ENCODE results near the gene KIAA1217.

Gene KIAA1217

GRCh38 chr10:24210501-24210900 is 1.6 kb downstream of the KIAA1217 start:
- POLR2A ChIA-PET: no interaction called here
- H3K4me3 ChIP-seq (ENCODE audit: low read depth, low read length): peak overlapping the region; percentile 59
- DNase-seq (ENCODE audit: low read depth, low spot score): no peak
- CTCF ChIA-PET: interaction anchor here (0.9 to 3.8 kb wide), 7 partner anchors 12 to 347 kb away, joined by 3 to 24 read pairs (median 4); no protein-coding TSS in a partner anchor
- no peak for TF ChIP-seq CTCF (IDR thresholded peaks at IDR 0.05; ENCODE audit: insufficient read depth, low read length, missing control alignments)

- TF ChIP-seq CTCF (IDR thresholded peaks at IDR 0.05; ENCODE audit: insufficient read depth, low read length, missing control alignments): no peak
- CTCF ChIA-PET: interaction anchor here (0.9 to 1.4 kb wide), 3 partner anchors 35 to 157 kb away, joined by 3 to 4 read pairs (median 3); no protein-coding TSS in a partner anchor
- H3K4me3 ChIP-seq (ENCODE audit: low read depth, low read length): no peak overlapping the region
- POLR2A ChIA-PET: interaction anchor here (0.5 kb wide), 1 partner anchor 290 kb away, joined by 4 read pairs; no protein-coding TSS in a partner anchor
- no peak for DNase-seq (ENCODE audit: low read depth, low spot score)
These were observed 4.3 kb downstream of the KIAA1217 start for GRCh38 chr10:24213266-24213665.

- ChIA-PET CTCF (interaction anchor here (1.1 to 1.4 kb wide), 3 partner anchors 34 to 305 kb away, joined by 3 read pairs; no protein-coding TSS in a partner anchor), POLR2A (interaction anchor here (0.5 kb wide), 1 partner anchor 289 kb away, joined by 4 read pairs; no protein-coding TSS in a partner anchor)
- H3K4me3 ChIP-seq (ENCODE audit: low read depth, low read length): no peak overlapping the region
- DNase-seq (ENCODE audit: low read depth, low spot score): no peak
- TF ChIP-seq CTCF (IDR thresholded peaks at IDR 0.05; ENCODE audit: insufficient read depth, low read length, missing control alignments): no peak
These were observed 4.9 kb downstream of the KIAA1217 start for GRCh38 chr10:24213881-24214280.

- ChIA-PET POLR2A (interaction anchor here (0.6 kb wide), 1 partner anchor 129 kb away, joined by 3 read pairs; no protein-coding TSS in a partner anchor), CTCF (interaction anchor here (1.1 kb wide), 2 partner anchors 147 to 304 kb away, joined by 3 to 6 read pairs; no protein-coding TSS in a partner anchor)
- H3K4me3 ChIP-seq (ENCODE audit: low read depth, low read length): no peak overlapping the region
- DNase-seq (ENCODE audit: low read depth, low spot score): no peak
- no peak for TF ChIP-seq CTCF (IDR thresholded peaks at IDR 0.05; ENCODE audit: insufficient read depth, low read length, missing control alignments)
These were observed 5.8 kb downstream of the KIAA1217 start for GRCh38 chr10:24214762-24215161.

- H3K4me3 ChIP-seq (ENCODE audit: low read depth, low read length): no peak overlapping the region
- no peak for DNase-seq (ENCODE audit: low read depth, low spot score)
- no peak for TF ChIP-seq CTCF (IDR thresholded peaks at IDR 0.05; ENCODE audit: insufficient read depth, low read length, missing control alignments)
- CTCF ChIA-PET: interaction anchor here (0.7 to 1.1 kb wide), 2 partner anchors 100 to 147 kb away, joined by 3 to 6 read pairs; no protein-coding TSS in a partner anchor
- POLR2A ChIA-PET: interaction anchor here (0.6 kb wide), 1 partner anchor 128 kb away, joined by 3 read pairs; no protein-coding TSS in a partner anchor
These were observed 6.3 kb downstream of the KIAA1217 start for GRCh38 chr10:24215196-24215595.

GRCh38 chr10:24215603-24216002 is 6.7 kb downstream of the KIAA1217 start:
- no peak overlapping the region for H3K4me3 ChIP-seq (ENCODE audit: low read depth, low read length)
- ChIA-PET CTCF (interaction anchor here (0.7 to 1.1 kb wide), 2 partner anchors 100 to 146 kb away, joined by 3 to 6 read pairs; no protein-coding TSS in a partner anchor), POLR2A (interaction anchor here (0.6 kb wide), 1 partner anchor 128 kb away, joined by 3 read pairs; no protein-coding TSS in a partner anchor)
- DNase-seq (ENCODE audit: low read depth, low spot score): no peak
- no peak for TF ChIP-seq CTCF (IDR thresholded peaks at IDR 0.05; ENCODE audit: insufficient read depth, low read length, missing control alignments)
